Measurements from ENCODE around the gene RAD23A.

Gene RAD23A

GRCh38 chr19:12986726-12987125, 41.1 kb downstream of the RAD23A start:
- no peak for DNase-seq

- DNase-seq: no peak
Measured at GRCh38 chr19:12987190-12987589, 41.5 kb downstream of the RAD23A start.

DNA sequence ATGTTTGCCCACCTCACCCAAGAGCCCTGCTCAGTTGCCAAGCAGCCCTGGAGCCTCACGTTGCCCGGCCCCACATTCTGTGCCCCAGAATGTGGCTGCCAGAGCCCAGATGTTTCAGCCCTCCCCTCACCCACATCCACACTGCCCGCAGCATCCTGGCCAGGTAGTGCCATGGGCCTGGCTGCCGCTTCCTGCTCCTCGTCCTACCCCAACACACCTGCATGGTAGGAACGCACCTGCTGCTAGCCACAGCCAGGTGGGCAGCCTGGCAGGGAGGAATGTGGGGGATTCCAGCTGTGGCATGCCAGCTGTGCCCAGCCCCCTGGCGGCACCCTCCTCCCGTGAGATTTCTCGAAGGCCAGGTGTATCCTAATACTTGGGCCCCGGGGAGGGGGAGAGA, 42.1 kb downstream of the RAD23A start:
- DNase-seq: no peak

DNA sequence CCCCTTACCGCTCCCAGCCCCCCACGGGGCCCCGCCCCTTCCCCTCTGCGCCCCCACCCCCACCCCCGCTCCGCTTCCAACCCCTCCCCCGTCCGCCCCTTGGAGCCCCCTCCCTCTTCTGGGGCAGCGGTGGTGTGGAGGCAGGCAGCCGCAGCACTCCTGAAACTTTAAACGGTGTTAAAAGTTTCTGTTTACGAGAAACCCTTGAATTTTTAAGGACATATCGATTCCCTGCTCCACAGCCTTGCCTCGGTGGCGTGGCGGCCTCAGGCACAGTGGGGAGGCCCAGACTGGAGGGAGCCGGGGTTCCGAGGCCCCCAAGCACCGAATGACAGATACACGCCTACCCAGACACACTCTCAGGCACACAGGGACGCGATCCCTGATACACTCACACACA, 44.8 kb downstream of the RAD23A start:
- no peak for DNase-seq

DNA sequence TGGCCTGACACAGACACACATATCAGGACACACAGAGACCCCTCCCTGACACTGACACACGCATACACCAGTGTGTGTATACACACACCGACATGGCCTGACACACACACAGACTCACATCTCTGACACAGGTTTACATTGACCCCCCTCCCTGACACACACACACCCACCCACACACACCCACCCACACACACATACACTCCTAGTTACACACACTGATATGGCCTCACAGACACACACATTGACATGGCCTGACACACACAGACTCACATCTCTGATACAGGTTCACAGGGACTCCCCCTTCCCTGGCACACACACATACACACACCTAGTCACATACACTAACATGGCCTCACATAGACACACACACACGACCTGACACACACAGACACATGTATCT, 45.2 kb downstream of the RAD23A start:
- DNase-seq: no peak

DNA sequence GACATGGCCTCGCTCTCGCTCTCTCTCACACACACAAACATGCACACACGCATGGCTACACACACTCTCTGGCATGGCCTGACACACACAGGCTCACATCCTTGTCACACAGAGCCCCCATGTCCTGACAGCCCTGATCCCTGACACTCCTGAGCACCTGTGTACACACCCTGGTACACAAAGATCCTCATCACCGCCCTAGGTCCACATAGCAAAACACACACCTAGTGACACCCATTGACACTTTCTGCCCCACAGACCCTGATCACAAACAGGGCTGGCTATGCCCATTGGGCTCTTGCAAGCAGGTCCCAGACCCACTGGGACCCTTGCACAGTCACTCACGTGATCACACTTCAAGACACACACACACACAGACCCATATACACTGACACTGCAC, 45.6 kb downstream of the RAD23A start:
- DNase-seq: no peak

GRCh38 chr19:12992729-12993128, 47.1 kb downstream of the RAD23A start:
- no peak for DNase-seq

DNA sequence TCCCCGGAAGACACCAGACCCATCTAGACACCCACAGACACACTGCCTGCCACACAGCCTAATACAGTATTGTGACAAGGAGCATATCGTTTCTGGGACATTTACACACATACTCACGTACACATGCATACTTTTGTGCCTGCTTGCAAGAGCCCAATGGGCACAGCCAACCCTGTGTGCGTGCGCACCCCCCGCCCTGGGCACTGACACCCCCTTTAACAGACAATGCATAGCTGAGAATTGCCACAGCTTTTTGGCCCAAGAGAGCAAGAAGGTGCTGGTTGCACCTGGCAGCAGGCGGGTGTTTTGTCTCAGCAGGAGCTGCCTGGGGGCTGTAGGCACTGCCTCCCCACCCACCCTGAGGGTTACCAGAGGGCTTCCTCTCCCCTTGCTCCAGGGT, 47.9 kb downstream of the RAD23A start:
- no peak for DNase-seq

DNA sequence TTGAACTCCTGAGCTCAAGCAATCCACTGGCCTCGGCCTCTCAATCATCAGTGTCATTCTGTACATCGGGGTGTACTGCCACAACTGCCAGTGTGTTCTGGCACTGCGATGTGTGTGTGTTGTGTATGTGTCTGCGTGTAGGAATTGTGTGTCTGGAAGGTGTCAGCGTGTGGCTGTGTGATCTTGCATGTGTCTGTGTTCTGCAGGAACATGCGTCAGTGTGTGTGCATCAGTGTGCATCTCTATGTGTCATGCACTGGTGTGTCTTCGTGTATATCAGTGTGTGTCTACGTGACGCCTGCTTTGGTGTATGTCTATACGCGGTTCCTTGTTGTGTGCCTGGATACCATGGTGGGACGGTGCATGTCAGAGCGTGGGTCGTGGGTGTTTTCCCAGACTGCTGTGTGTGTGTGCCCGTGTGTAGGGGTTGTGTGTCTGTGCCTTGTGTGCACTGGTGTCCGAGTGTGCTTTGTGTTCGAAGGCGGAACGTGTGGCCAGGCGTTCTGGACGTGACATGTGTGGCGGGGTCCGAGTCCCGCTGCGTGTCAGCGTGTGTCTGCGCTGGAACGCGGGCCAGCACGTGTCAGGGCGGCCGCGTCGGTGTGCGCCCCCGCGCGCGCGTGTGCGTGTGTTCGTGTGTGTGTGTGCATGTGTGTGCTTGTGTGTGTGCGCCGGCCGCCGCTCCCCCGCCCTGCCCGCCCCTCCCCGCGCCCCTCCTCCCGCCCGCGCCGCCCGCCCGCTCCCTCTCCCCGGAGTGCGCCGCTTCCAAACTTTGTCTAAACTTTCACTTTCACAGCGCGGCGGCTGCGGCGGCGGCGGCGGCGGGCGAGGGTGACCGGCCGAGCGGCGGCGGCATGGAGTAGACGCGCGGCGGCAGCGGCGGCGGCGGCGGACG, 49.3 kb downstream of the RAD23A start, which contains the start of gene NFIX:
NFIX (plus strand) TSS at position 775 of the 895 bp plus-strand sequence. CDS start 363 bp downstream, outside the sequence.
- no peak for DNase-seq

- no peak for DNase-seq
Measured at GRCh38 chr19:12995596-12996405, 50.1 kb downstream of the RAD23A start.

GRCh38 chr19:12996406-12997094, 50.9 kb downstream of the RAD23A start:
- DNase-seq: no peak

DNA sequence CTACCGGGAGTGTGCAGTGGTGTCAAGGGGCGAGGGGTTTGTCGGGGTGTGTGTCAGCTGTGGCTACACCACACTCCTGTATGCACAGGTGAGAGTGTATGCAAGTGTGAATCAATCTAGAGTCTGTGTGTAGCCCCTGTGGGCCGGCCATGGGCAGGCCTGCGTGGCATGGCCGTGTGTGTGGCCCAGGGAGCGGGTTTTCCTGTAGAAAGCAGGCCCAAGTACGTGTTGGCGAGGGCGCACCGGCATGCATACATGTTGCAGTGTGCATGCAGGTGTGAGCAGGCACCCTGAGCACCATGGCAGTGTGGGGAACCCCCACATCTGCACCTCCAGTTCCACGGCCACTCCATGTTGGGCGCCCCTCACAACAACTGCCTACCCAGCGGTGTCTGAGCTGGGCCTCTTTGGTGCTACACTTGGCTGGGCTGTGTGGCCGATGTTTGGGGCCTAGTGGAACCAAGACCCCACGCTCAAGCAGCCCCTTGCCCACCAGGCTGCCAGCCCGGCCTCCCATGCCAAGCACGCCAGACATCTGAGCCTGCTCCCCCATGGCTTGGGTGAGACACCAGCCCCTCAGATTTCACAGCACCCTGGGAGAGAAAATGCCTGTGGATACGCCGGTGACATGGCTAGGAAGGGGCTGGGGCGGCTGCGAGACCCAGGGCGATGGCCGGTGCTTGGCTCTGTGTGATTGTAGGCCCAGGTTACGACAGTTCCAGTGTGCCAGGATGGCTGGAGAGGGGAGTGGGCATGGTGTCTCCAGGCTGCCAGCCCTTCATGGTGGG, 51.7 kb downstream of the RAD23A start:
- no peak for DNase-seq

DNA sequence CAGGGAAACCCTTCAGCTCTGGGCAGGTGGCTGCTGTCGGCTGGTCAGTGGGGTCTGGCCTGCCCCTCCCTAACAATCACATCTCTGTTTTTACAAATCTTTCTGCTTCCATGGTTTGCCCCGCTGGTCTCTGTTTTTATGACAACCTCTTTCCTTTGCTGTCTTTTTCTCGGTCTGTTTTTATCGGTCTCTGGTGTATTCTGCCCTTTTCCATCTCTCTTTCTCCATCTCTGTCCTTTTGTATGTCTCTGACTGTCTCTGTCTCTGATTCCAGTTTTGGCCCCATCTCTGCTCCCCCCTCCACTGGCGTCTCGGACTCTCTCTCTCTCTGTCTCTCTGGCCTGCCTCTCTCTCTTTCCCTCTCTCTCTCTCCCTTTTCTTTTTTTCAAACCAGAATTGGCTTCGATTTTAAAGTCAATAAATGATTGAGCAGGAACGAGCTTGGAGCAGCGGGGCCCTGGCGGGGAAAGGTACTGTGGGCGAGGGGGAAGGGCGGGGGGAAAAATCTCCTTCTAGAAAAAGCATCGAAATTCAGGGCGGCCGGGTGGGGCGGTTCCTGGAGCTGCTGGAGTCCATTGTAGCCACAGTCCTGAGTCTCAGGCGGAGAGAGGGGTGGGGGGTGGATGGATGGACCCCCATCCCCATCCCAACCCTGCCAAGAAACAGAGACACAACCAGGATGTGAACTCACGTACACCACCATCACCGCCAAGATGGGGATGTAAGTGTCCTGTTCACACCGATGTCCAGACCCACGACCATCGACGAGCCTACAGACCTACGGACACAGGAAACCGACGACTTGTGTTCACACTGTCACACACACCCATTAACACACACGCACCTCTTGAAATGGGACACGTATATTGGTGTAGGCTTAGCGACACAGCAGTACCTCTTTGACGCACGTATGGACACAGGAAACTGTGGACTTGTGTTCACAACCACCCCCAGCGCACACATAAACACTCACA, 52.6 kb downstream of the RAD23A start:
- no peak for DNase-seq

DNA sequence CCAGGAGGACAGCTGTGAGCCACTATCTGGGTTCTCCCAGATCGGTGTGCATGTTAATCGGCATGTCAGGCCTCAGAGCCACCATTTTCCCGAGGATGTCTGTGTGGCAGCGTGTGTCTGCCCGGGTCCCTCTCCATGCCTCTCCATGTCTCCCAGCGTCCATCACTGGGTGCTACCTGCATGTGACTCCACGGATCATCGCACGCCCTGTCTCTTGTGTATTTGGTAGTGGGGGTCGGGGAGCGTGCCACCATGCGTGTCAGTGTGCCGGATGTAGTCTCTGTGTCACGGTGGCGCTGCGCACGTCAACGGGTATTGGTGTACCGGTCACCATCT, 55.5 kb downstream of the RAD23A start:
- no peak for DNase-seq

DNA sequence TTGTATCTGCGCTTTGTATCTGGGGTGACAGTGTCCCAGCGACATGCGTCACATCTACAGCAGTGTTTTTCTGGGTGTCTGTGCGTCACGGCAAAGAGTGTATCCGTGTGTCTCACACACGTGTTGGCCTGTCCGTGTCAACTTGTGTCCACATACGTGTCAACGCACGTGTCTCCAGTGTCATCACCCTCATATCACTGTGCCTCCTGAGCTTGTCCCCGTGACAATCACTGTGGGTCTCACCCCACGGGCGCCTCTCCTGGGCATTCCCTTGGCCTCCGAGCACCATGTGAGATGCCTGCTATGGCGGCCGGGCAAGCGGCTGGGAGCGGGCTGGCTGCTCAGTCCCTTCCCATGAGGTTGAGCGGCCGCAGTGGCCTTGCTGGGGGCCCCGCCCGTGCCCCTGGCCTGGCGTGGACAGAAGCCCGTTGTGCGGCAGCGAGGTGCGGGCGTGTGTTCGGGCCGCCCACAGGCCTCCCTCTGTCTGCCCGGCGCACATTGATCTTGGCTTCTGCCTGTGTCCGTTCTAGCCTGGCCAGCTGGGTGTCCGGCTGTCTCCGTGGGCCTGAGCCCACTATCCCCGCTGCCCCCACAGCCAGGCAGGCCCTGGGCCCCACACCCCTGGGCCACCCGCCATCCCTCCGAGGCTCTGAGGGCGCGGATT, 56.0 kb downstream of the RAD23A start:
- no peak for DNase-seq

- no peak for DNase-seq
Measured at GRCh38 chr19:13002166-13002898, 56.7 kb downstream of the RAD23A start.

GRCh38 chr19:13003081-13003480, 57.4 kb downstream of the RAD23A start:
- DNase-seq: no peak
